GM20000 (cell line): ENCODE data around the gene KCNIP4.

Experiments used
- DNase-seq: peaks from one replicate; pipeline ENCODE4 v3.0.0; 2012; ENCODE audit warnings: low spot score
- TF ChIP-seq, protein P1 (sequence below): IDR thresholded peaks from 2 replicates; pipeline ENCODE4 v1.5.1; 2012; ENCODE audit warnings: mild to moderate bottlenecking, control low read depth; ENCODE audit errors: extremely low read depth, missing control alignments

KCNIP4 gene

DNA sequence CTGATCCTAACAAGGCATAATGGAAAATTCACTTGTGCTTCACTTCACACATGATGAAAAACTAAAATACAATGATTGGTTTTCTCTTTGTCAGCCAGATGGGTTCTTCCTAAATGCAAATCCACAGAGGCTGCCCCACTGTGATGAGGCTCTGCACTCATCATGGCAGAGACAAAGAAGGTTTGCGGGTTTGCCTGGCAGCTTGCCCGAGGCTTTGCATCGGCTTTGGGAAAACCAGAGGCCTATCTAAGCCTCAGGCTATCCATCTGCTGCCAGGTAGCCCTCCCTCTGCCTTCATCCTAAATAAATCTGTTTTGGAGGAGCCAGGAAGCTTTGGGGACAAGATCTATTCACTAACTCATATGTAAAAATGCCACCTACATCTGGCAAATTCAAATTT is 1004.1 kb downstream of the KCNIP4 start:
- TF ChIP-seq, protein P1, sequence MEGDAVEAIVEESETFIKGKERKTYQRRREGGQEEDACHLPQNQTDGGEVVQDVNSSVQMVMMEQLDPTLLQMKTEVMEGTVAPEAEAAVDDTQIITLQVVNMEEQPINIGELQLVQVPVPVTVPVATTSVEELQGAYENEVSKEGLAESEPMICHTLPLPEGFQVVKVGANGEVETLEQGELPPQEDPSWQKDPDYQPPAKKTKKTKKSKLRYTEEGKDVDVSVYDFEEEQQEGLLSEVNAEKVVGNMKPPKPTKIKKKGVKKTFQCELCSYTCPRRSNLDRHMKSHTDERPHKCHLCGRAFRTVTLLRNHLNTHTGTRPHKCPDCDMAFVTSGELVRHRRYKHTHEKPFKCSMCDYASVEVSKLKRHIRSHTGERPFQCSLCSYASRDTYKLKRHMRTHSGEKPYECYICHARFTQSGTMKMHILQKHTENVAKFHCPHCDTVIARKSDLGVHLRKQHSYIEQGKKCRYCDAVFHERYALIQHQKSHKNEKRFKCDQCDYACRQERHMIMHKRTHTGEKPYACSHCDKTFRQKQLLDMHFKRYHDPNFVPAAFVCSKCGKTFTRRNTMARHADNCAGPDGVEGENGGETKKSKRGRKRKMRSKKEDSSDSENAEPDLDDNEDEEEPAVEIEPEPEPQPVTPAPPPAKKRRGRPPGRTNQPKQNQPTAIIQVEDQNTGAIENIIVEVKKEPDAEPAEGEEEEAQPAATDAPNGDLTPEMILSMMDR: no peak
- DNase-seq: no peak

DNA sequence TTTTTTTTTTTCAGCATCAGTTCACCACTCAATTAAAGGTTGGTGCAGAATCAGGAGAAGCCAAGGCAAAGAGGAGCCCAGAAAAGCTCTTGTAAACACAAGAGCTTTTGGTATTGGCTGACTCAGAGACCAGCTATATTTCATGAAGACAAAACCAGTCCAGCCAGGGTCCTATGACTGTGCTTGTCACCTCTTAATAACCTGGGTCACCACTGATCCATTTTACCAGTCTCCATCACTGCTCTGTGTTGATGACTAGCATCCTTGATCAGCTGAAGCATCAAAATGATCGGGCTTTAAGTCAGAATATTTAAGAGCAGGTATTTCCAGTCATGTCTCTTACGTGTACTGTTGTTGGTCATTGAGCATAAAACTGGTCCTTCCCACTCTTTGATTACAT is 1010.4 kb downstream of the KCNIP4 start:
- TF ChIP-seq, protein P1: no peak

DNA sequence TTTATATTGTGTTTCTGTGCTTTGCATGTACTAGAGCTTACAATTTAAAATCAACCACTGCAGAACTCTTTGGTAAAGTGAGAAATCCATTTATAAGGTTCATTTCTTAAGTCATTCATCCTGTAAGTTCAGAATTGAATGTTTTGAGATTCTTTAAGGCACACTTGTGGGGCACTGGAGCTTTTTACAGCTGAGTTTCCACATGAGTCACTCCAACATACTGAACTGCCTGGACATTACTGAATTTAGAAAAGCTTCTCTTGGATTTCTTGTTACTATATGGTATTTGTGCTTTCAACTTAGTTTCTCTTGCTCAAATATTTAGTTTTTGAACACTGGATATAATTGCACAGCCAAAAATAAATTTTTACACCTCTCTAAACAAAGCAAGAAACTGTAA is 1022.0 kb downstream of the KCNIP4 start:
- TF ChIP-seq, protein P1: no peak
- DNase-seq: no peak

More for the DNA sequence above, 1010.4 kb downstream of the KCNIP4 start:
- no peak for DNase-seq

DNA sequence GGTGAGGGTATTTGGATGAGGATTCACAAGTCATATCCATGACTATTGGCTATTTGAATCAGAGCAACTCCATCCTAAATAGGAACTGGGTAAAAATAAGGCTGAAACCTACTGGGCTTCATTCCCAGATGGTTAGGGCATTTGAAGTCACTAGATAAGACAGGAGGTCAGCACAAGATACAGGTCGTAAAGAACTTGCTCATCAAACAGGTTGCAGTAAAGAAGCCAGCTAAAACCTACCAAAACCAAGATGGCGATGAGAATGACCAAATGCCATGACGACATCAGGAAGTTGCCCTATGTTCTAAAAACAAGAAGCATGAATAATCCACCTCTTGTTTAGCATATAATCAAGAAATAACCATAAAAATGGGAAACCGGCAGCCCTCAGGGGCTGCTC is 1023.4 kb downstream of the KCNIP4 start:
- DNase-seq: no peak
- TF ChIP-seq, protein P1: no peak

DNA sequence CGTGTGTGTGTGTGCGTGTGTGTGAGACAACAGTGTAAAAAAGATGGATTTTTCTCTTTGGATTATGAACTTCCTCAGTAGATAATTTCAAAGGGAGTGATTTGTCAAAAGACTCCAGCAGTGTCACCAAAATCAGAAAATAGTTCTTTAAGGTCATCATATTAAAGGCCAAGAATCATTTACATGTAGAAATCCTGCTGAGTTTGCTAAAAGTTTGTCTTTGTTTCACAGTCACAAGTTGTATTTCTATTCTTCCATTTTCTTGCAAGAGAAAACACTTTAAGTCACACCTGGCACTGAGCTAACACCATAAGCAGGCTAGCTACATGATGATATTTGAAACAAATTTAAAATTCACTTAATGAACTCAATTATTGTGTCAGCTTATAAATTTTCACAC is 1025.6 kb downstream of the KCNIP4 start:
- no peak for DNase-seq
- TF ChIP-seq, protein P1: no peak

DNA sequence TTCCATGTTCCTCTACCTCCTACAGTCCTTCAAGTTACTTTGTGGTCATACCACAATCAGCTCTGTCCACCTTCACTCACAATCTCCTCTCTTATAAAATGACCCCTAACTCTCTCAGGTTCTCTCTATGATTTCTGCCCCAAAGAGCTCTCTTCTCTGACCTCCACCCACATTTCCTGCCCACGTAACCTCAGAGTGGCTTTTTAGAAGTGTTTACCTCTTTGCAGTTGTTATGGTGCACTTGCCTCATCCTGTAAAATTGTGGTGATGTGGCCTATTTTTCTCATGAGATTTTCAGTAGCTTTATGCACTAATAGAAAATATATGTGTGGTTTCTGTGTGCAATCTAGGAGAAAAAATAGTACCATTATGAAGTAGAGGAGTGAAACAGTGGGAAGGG is 1032.5 kb downstream of the KCNIP4 start:
- no peak for DNase-seq
- TF ChIP-seq, protein P1: no peak

DNA sequence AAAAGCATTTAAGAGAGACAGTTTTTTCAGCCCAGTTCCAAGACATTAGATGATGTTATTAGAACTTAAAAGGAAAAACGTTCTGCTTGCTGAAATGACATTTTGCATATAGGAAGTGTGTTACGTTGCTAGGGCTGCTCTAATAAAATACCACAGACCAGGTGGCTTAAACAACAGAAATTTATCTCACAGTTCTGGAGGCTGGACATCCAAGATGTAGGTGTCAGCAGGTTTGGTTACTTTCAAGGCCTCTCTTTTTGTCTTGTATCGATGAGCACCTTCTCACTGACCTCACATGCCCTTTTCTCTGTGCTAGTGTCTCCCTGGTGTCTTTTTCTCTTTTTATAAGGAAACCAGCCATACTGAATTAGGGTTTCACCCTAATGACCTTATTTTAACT is 1043.6 kb downstream of the KCNIP4 start:
- DNase-seq: no peak
- TF ChIP-seq, protein P1: no peak
